ENCODE measurements around the gene CCDC17.

The CCDC17 gene

DNA sequence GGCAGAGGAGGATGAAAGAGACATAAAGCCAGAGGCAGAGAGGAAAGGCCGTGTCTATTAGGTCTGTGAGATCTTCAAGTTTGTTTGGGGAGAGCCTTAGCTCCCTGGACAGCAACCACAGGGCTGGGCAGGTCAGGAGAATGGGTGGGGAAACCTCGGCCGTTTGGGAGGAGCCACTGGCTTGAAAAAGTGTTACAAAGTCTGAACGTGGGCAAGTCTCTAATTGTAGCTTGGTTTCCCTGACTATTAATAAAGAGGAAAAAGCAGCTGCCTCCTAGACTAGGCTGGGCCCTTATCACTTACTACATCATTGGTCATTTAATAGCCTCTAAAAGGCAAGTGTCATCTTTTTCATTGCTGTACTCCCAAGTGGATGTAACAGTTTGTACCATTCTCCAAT, at the start of gene CCDC17:
Gene CCDC17 (minus strand): TSS at position 83 of the 400 bp plus-strand sequence. CDS start 145 bp downstream, outside the sequence.
- peaks cover 96% of the 10 kb centered on the region for H3K36me3 ChIP-seq

DNA sequence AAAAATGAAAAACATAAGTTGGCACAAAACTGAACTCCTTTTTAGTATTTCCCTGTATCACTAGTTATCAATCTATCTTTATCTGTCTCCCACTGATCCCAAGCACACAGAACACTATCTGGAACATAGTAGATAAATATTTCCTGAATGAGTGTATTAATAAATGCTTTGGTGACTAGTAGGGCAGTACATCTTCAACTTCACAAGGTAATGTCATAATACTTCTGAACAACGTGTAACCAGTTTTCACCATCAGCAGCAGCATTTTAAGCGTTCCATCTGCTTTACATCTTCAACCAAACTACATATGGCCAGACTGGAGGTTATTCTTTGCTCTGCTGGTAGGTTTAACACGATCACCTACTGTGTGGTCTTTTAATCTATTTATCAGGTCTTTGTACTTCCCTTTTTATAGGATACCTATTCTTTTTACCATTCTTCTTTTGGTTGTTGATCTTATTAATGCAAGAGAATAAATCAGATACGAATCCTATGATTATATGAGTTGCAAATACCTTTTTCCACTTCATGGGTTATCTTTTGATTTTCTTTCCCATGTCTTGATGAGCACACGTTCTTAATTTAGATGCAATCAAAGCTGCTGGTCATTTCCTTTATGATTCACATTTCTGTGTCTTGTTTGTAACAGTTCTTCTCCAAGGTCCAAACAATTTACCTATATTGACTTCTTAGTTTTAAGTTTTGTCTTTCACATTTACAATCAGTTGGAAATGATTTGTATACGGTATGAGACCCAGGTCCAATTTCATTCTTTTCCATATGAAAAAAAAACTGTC, 46.2 kb upstream of the CCDC17 start:
- Histone ChIP-seq H3K27me3 (no peaks in the 10 kb centered on the region), H3K4me3 (ENCODE audit: low read depth in 1 of 2, low read length in 1 of 2) (no peak overlapping the region), H3K36me3 (peaks cover 5% of the 10 kb centered on the region), H3K9me3 (no peaks in the 10 kb centered on the region), H3K4me1 (ENCODE audit: control insufficient read depth in 1 of 2, insufficient read depth in 1 of 2, low read depth in 1 of 2, low read length in 1 of 2) (no peaks in the 10 kb centered on the region), H3K27ac (peak overlapping the region; percentile 19)
- TF ChIP-seq, protein P1, sequence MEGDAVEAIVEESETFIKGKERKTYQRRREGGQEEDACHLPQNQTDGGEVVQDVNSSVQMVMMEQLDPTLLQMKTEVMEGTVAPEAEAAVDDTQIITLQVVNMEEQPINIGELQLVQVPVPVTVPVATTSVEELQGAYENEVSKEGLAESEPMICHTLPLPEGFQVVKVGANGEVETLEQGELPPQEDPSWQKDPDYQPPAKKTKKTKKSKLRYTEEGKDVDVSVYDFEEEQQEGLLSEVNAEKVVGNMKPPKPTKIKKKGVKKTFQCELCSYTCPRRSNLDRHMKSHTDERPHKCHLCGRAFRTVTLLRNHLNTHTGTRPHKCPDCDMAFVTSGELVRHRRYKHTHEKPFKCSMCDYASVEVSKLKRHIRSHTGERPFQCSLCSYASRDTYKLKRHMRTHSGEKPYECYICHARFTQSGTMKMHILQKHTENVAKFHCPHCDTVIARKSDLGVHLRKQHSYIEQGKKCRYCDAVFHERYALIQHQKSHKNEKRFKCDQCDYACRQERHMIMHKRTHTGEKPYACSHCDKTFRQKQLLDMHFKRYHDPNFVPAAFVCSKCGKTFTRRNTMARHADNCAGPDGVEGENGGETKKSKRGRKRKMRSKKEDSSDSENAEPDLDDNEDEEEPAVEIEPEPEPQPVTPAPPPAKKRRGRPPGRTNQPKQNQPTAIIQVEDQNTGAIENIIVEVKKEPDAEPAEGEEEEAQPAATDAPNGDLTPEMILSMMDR (IDR thresholded peaks at IDR 0.05) = no peak

More for the DNA sequence above, at the start of gene CCDC17:
- H3K27ac ChIP-seq = no peak within 1 kb of the TSS
- H3K27me3 ChIP-seq = no peaks in the 10 kb centered on the region
- no peaks in the 10 kb centered on the region for H3K4me1 ChIP-seq (ENCODE audit: control insufficient read depth in 1 of 2, insufficient read depth in 1 of 2, low read depth in 1 of 2, low read length in 1 of 2)
- H3K4me3 ChIP-seq (ENCODE audit: low read depth in 1 of 2, low read length in 1 of 2) = no peak within 1 kb of the TSS
- TF ChIP-seq, protein P1 (IDR thresholded peaks at IDR 0.05) = no peak
- no peaks in the 10 kb centered on the region for H3K9me3 ChIP-seq

DNA sequence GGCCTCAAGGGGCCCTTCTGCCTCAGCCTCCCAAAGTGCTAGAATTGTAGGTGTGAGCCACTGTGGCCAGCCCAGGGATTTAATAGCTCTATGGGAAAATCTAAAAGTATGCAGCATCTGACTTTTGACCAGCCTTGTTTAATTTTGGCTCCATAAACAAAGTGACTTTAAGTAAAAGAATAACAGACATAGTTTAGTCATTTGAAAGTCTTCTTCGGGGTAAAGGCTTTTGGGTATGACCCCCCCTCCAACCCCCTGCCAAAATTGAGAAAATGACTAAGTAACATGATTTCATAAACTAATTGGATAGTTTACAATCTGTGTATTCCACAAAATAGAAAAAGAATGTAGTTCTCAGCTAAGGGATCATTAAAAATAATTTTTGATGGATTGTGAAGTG, 45.5 kb upstream of the CCDC17 start:
- H3K27me3 ChIP-seq = no peaks in the 10 kb centered on the region
- TF ChIP-seq, protein P1 (IDR thresholded peaks at IDR 0.05) = no peak
- no peaks in the 10 kb centered on the region for H3K4me1 ChIP-seq (ENCODE audit: control insufficient read depth in 1 of 2, insufficient read depth in 1 of 2, low read depth in 1 of 2, low read length in 1 of 2)
- peak overlapping the region; percentile 19 for H3K27ac ChIP-seq
- H3K9me3 ChIP-seq = no peaks in the 10 kb centered on the region
- H3K36me3 ChIP-seq = peaks cover 1% of the 10 kb centered on the region
- H3K4me3 ChIP-seq (ENCODE audit: low read depth in 1 of 2, low read length in 1 of 2) = no peak overlapping the region

DNA sequence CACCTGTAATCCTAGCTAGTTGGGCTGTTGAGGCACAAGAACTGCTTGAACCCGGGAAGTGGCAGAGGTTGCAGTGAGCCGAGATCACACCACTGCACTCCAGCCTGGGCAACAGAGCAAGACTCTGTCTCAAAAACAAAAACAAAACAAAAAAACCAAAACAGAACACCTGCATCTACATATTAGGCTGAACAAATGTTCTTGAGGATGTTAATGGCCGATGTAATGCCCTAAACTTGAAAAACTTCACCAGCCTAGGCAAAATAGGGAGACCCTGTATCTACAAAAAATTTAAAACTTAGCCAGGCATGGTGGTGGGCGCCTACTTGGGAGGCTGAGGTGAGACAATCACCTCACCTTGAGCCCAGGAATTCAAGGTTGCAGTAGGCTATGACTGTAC, 44.7 kb upstream of the CCDC17 start:
- TF ChIP-seq, protein P1 (IDR thresholded peaks at IDR 0.05) = no peak
- Histone ChIP-seq H3K36me3 (no peaks in the 10 kb centered on the region), H3K9me3 (no peaks in the 10 kb centered on the region), H3K27me3 (no peaks in the 10 kb centered on the region), H3K4me3 (ENCODE audit: low read depth in 1 of 2, low read length in 1 of 2) (no peak overlapping the region), H3K27ac (no peak overlapping the region), H3K4me1 (ENCODE audit: control insufficient read depth in 1 of 2, insufficient read depth in 1 of 2, low read depth in 1 of 2, low read length in 1 of 2) (no peaks in the 10 kb centered on the region)

DNA sequence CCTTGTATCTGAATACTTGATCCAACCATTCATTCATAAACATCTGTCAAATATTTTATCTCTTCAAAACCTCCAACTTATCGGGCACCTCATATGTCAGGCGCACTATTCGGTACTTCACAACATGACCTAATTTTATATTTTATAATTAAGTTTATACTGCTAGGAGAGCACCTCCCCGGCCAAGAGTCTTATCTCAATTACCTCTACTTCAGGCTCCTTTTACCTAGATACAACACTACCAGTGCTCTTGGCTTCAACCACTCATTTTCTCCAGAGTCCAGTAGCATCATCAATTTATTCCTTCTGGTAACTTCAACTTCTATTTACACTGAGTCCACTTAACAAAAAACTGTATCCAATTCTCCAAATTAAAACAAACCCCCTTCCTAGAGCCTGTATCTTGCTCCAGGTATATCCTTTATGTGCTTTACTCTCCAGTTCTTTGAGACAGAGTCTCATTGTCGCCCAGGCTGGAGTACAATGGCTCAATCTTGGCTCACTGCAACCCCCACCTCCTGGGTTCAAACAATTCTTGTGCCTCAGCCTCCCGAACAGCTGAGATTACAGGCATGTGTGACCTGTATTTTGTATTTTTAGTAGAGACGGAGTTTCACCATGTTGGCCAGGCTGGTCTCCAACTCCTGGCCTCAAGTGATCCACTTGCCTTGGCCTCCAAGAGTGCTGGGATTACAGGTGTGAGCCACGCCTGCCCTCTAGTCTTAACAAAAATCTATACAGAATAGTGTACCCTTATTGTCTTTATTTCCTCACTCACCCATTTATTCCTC, 43.7 kb upstream of the CCDC17 start:
- no peaks in the 10 kb centered on the region for H3K36me3 ChIP-seq
- no peaks in the 10 kb centered on the region for H3K4me1 ChIP-seq (ENCODE audit: control insufficient read depth in 1 of 2, insufficient read depth in 1 of 2, low read depth in 1 of 2, low read length in 1 of 2)
- H3K9me3 ChIP-seq = no peaks in the 10 kb centered on the region
- no peak overlapping the region for H3K4me3 ChIP-seq (ENCODE audit: low read depth in 1 of 2, low read length in 1 of 2)
- TF ChIP-seq, protein P1 (IDR thresholded peaks at IDR 0.05) = no peak
- H3K27ac ChIP-seq = no peak overlapping the region
- no peaks in the 10 kb centered on the region for H3K27me3 ChIP-seq
